HG03571 (cell line): Measurements from ENCODE around the gene TFPI.
"Not testable (repeated sequence)": the region's sequence is repeated elsewhere in the genome, so short reads cannot be mapped to it uniquely, and the experiment has no call there.

Source experiments
- ATAC-seq: cut with Tn5 transposase; IDR thresholded peaks from one replicate; pipeline ENCODE4 v1.9.1; 2021; ENCODE audit not compliant: unreplicated experiment

The TFPI gene

GRCh38 chr2:187529248-187529976, 24.8 kb downstream of the TFPI start:
- ATAC-seq: no peak

GRCh38 chr2:187528042-187528441, 26.2 kb downstream of the TFPI start:
- no peak for ATAC-seq

- no peak for ATAC-seq
These were observed 27.0 kb downstream of the TFPI start for GRCh38 chr2:187527262-187527661.

GRCh38 chr2:187526792-187527191, 27.4 kb downstream of the TFPI start:
- no peak for ATAC-seq

GRCh38 chr2:187525163-187525900, 28.9 kb downstream of the TFPI start:
- ATAC-seq: no peak

GRCh38 chr2:187523325-187523724, 30.9 kb downstream of the TFPI start:
- no peak for ATAC-seq

- ATAC-seq: no peak
These were observed 34.1 kb downstream of the TFPI start for GRCh38 chr2:187520121-187520624.

- ATAC-seq: no peak
These were observed 34.7 kb downstream of the TFPI start for GRCh38 chr2:187519419-187520120.

- not testable (repeated sequence) for ATAC-seq
These were observed 36.4 kb downstream of the TFPI start for GRCh38 chr2:187517750-187518361.

GRCh38 chr2:187516630-187517510, 37.4 kb downstream of the TFPI start:
- ATAC-seq: not testable (repeated sequence)

- ATAC-seq: no peak
These were observed 39.3 kb downstream of the TFPI start for GRCh38 chr2:187514930-187515329.

GRCh38 chr2:187514235-187514829, 39.9 kb downstream of the TFPI start:
- not testable (repeated sequence) for ATAC-seq

- not testable (repeated sequence) for ATAC-seq
These were observed 40.6 kb downstream of the TFPI start for GRCh38 chr2:187513460-187514234.

GRCh38 chr2:187511356-187512315, 42.6 kb downstream of the TFPI start:
- no peak for ATAC-seq

- not testable (repeated sequence) for ATAC-seq
These were observed 43.5 kb downstream of the TFPI start for GRCh38 chr2:187510419-187511355.

- ATAC-seq: no peak
These were observed 44.4 kb downstream of the TFPI start for GRCh38 chr2:187509667-187510417.
